GM21737 (cell line): Measurements from ENCODE around the gene PRICKLE4.
"Not testable (repeated sequence)": the region's sequence is repeated elsewhere in the genome, so short reads cannot be mapped to it uniquely, and the experiment has no call there.

ENCODE experiments used
- ATAC-seq: cut with Tn5 transposase; IDR thresholded peaks from one replicate; pipeline ENCODE4 v1.9.1; 2021; ENCODE audit warnings: mild to moderate bottlenecking, moderate library complexity; ENCODE audit not compliant: unreplicated experiment

PRICKLE4 gene

GRCh38 chr6:41744236-41744787 lies 36.3 kb upstream of the PRICKLE4 start:
- ATAC-seq, result no peak

DNA sequence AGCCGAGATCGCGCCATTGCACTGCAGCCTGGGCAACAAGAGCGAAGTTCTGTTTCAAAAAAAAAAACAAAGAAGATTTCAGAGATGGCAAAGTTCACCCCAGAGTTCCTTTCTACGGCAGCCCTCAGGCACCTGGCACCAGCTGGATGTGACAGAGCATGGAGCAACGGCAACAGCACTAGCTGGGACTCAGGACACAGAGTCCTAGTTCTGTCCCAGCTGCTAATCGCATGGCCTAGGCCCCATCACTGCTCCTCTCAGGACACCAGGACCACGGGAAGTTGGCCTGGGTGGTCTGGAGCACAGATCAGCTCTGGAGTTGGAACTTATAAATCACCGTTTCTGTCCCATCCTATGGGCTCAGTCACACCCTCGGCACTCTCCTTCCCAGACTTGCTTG lies 34.5 kb upstream of the PRICKLE4 start:
- ATAC-seq, result no peak

- no peak for ATAC-seq
Measured at GRCh38 chr6:41747256-41748101, 33.1 kb upstream of the PRICKLE4 start, which contains the start of gene PGC. Gene PGC, minus strand, starts transcription at chr6:41747397. Its CDS starts 63 bp downstream, at chr6:41747334.

GRCh38 chr6:41748102-41748477 lies 32.5 kb upstream of the PRICKLE4 start:
- no peak for ATAC-seq

DNA sequence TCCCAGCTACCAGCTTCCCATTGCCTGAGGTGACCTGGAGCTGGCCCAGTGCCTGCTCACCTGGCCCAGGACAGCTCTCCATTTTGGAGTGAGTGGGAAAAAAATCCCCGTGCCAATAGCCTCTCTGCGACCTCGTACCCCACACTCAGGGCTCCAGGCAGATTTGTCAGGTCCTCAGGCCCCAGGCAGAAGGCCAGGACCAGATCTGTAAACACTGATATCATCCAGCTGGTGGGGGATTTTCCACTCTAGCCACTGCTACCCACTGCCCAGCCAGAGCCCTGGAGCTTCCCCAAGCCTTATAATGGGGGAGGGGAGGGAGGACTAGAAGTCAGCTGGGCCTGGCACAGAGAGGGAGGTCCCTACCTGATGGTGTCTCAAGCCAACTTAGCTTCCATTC lies 32.0 kb upstream of the PRICKLE4 start:
- ATAC-seq, result no peak

- no peak for ATAC-seq
Measured at GRCh38 chr6:41750374-41750773, 30.2 kb upstream of the PRICKLE4 start.

DNA sequence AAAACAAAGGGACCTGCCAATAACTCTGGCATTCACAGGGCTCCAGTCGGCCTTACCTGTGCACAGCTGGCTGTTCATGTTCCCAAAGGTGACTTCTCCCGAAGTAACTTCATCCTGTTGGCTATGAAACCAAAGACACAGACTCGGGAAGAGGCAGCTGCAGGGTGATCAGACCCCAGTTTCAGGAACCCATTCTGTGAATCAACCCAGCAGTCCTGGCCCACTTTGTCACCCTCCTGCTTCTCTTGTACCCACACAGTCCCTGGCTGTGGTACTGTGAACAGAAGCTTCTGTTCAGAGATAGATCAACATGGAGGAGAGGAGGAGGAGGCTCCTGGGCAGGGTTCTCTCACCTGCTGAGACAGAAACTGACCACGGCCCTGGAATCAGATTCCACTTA lies 24.7 kb upstream of the PRICKLE4 start:
- no peak for ATAC-seq

GRCh38 chr6:41756354-41756753 lies 24.2 kb upstream of the PRICKLE4 start:
- ATAC-seq, result no peak

DNA sequence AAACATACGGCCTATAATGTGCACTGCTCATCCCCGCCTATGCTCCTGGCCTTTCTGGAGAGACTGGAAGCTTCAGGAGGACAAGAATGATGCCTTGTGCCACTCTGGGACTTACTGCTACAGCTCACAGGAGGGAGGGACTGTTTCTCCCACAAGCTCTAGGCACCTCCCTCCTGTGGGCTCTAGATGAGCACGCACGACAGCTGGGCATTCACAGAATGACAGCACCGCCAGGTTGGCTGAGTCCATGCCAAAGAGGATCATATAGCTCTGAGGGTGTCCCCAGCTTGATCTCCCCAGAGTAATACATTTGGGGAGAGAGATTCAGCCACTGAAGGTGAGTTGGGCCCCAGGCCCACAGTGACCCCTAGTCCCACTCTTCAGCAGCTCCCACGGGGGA lies 23.3 kb upstream of the PRICKLE4 start:
- no peak for ATAC-seq

DNA sequence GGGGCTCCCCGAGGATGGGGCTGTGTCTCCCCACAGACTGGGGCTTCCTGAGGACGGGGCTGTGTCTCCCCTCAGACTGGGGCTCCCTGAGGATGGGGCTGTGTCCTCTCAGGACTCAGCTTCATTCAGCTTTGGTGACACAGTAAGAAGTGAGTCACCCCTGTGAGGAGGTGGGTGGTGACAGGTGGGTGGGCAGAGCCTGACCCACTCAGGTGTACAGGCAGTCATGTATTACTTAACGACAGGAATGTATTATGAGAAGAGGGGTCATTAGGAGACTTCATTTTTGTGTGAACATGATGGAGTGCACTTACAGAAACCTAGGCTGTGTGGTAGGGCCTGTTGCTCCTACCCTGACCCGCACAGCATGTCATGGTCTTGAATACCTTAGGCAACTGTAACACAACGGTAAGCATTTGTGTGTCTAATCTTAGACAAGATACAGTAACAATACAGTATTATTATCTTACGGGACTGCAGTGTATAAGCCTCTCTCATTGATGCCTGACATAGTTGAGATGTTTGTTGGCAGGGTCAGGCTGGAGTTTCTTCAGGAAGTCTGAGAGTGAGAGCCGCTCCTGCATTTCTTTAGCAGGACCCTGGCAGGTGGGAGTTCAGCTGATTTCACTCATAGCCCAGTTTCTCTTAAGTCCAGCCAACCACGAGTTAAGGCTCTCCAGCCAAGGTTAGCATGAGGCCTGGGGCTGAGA lies 22.5 kb upstream of the PRICKLE4 start:
- ATAC-seq, result no peak

- no peak for ATAC-seq
Measured at GRCh38 chr6:41758641-41759035, 21.9 kb upstream of the PRICKLE4 start.

DNA sequence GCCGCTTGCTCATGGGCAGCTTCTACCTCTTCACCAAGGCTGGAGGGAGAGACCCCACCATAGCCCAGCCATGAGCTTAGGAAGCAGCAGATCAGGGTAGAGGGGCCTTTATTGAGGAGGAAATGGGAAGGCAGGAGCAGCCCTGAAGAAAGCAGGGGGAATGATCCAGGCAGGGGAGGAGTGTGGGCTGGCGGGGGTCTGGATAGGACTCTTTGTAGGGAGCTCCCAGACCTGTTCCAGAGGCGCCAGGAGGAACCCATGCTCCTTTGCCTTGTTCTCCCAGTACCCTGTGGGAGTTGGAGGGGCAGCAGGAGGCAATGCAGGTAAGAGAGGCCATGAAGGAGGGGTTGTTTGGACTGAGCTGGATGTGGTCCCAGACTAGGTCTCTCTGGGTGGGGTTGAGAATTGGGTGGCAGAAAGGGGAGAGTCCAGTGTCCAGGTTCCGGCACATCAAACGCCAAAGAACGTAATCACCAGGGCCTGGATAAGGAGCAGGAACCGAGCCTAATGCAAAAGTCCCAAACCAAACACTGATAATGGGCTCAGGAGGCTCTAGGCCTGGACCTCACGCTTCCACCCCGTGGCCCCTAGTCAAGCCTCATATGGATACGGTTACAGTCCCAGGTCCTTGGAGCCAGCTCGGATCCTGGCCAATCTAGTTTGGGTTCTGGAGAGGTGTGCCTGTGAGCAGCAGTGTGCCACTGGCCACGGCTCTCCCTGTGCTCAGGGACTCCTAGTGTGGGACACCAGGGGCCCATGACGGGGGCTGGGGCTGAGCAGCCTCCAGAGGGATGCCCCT lies 21.3 kb upstream of the PRICKLE4 start:
- no peak for ATAC-seq

- no peak for ATAC-seq
Measured at GRCh38 chr6:41759905-41760579, 20.5 kb upstream of the PRICKLE4 start.

GRCh38 chr6:41763470-41763869 lies 17.1 kb upstream of the PRICKLE4 start:
- ATAC-seq, result no peak

- not testable (repeated sequence) for ATAC-seq
Measured at GRCh38 chr6:41766043-41766664, 14.4 kb upstream of the PRICKLE4 start.

GRCh38 chr6:41767112-41767833 lies 13.3 kb upstream of the PRICKLE4 start:
- ATAC-seq, result no peak

- ATAC-seq, result no peak
Measured at GRCh38 chr6:41768545-41769308, 11.9 kb upstream of the PRICKLE4 start.

- no peak for ATAC-seq
Measured at GRCh38 chr6:41769376-41769775, 11.2 kb upstream of the PRICKLE4 start.
